ENCODE measurements around the gene USP49.
"Not testable (repeated sequence)": the region's sequence is repeated elsewhere in the genome, so short reads cannot be mapped to it uniquely, and the experiment has no call there.

The USP49 gene

GRCh38 chr6:41895300-41896233 is at the start of gene USP49:
Gene USP49, minus strand, starts transcription at chr6:41895375. Its CDS starts 88,392 bp downstream, at chr6:41806983.
- peak within 1 kb of the TSS; percentile 76 for H3K4me3 ChIP-seq (ENCODE audit: low read length)
- H3K9me3 ChIP-seq (ENCODE audit: control insufficient read depth, low read length): no peaks in the 10 kb centered on the region
- no peaks in the 10 kb centered on the region for H3K36me3 ChIP-seq (ENCODE audit: control insufficient read depth, insufficient read depth, low read length)
- H3K4me1 ChIP-seq (ENCODE audit: control insufficient read depth, insufficient read depth, low read length): no peaks in the 10 kb centered on the region
- H3K9ac ChIP-seq (ENCODE audit: low read length): peak within 1 kb of the TSS; percentile 77
- H3K27me3 ChIP-seq (ENCODE audit: control insufficient read depth, insufficient read depth, low read length): no peaks in the 10 kb centered on the region

DNA sequence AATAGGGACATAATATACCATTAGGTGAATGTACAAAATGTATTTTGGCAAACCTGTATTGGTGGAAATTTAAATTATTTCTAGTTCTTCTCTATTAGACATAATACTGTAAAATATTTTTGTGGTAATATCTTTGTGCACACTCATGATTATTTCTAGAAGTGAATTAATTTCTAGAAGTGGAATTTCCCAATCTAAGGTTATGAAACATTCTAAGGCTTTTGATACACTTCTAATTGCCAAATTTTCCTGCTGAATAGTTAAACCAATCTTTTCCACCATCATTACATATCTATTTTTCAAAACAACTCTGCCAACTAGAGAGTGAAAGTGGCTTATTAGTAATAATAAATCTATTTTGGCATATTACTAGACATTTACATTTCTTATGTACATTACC is 48.3 kb upstream of the USP49 start:
- Histone ChIP-seq H3K4me1 (ENCODE audit: control insufficient read depth, insufficient read depth, low read length) (peaks cover 26% of the 10 kb centered on the region), H3K4me3 (ENCODE audit: low read length) (no peak overlapping the region), H3K9ac (ENCODE audit: low read length) (no peak overlapping the region), H3K9me3 (ENCODE audit: control insufficient read depth, low read length) (no peaks in the 10 kb centered on the region), H3K27me3 (ENCODE audit: control insufficient read depth, insufficient read depth, low read length) (no peaks in the 10 kb centered on the region), H3K36me3 (ENCODE audit: control insufficient read depth, insufficient read depth, low read length) (no peaks in the 10 kb centered on the region)

GRCh38 chr6:41942882-41943281 is 47.7 kb upstream of the USP49 start:
- not testable (repeated sequence) for H3K36me3 ChIP-seq (ENCODE audit: control insufficient read depth, insufficient read depth, low read length); H3K9ac ChIP-seq (ENCODE audit: low read length); H3K4me3 ChIP-seq (ENCODE audit: low read length); H3K9me3 ChIP-seq (ENCODE audit: control insufficient read depth, low read length); H3K27me3 ChIP-seq (ENCODE audit: control insufficient read depth, insufficient read depth, low read length)
- H3K4me1 ChIP-seq (ENCODE audit: control insufficient read depth, insufficient read depth, low read length): peaks cover 29% of the 10 kb centered on the region

DNA sequence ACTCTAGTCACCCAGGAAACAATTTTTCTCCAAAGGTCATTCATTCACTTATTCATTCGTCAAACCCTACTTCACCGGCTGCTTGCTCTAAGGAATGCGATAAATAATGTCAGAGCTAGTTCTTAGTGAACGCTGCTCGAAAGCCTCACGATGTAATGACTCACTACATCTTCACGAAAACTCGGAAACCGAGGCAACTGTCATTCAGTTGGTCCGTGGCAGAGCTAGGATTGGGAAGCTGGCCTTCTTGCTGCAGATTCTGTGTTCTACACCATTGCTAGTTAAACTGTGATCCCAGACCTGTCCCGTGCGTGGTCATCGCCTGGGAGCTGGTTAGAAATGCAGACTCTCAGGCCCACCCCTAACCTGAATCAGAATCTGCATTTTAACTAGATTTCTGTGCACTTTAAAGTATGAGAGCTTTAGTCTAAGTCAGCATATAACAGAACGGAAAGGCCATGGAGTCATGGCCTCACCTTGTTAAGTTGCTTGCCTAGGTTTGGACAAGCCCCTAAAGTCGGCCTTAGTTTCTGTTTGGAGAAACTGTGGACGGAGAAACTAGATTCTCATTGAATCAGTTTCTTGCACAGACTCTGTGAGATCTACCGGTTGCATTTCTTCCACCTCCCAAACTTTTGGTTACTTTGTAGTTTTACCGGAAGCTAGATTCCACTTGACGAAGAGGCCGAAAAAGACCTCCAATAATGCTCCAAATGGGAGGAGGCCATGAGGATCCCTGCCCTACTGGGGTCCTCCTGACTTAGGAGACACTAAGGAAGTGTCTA is 47.1 kb upstream of the USP49 start:
- H3K9me3 ChIP-seq (ENCODE audit: control insufficient read depth, low read length): no peaks in the 10 kb centered on the region
- no peaks in the 10 kb centered on the region for H3K27me3 ChIP-seq (ENCODE audit: control insufficient read depth, insufficient read depth, low read length)
- H3K4me3 ChIP-seq (ENCODE audit: low read length): peak overlapping the region; percentile 16
- no peaks in the 10 kb centered on the region for H3K36me3 ChIP-seq (ENCODE audit: control insufficient read depth, insufficient read depth, low read length)
- peak overlapping the region; percentile 45 for H3K9ac ChIP-seq (ENCODE audit: low read length)
- peaks cover 35% of the 10 kb centered on the region for H3K4me1 ChIP-seq (ENCODE audit: control insufficient read depth, insufficient read depth, low read length)

GRCh38 chr6:41941280-41942066 is 46.3 kb upstream of the USP49 start, which contains the start of gene CCND3:
Gene CCND3, minus strand, starts transcription at chr6:41941808. Its CDS starts 159 bp downstream, at chr6:41941649.
- Histone ChIP-seq H3K36me3 (ENCODE audit: control insufficient read depth, insufficient read depth, low read length) (peaks cover 3% of the 10 kb centered on the region), H3K27me3 (ENCODE audit: control insufficient read depth, insufficient read depth, low read length) (no peaks in the 10 kb centered on the region), H3K4me3 (ENCODE audit: low read length) (peak within 1 kb of the TSS; percentile 74), H3K9me3 (ENCODE audit: control insufficient read depth, low read length) (no peaks in the 10 kb centered on the region), H3K4me1 (ENCODE audit: control insufficient read depth, insufficient read depth, low read length) (peaks cover 42% of the 10 kb centered on the region), H3K9ac (ENCODE audit: low read length) (peak within 1 kb of the TSS; percentile 68)

DNA sequence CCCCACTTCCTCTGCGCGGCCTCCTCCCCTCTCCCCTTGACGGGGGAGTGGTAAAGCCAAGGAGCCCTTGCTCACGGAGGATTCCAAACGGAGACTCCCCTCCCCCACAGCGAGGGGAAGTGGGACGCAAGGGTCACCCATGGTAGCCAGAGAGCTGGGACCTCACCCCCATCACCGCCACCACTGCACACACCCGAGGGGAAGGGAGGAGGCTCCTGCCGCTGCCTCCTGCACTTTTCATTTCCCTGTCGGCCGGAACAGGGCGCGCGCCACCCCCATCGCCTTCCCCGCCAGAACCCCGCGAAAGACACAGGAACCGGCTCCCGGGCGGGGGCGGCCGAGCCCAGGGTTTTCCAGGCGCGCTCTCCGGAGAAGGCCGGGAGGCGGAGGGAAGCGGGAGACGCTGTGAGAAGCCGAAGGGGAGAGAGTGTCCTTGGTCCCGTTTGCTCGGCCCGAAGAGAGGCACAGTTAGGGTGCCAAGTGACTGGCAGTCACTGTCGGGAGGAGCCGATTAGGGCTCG is 45.6 kb upstream of the USP49 start:
- H3K4me1 ChIP-seq (ENCODE audit: control insufficient read depth, insufficient read depth, low read length): peaks cover 46% of the 10 kb centered on the region
- H3K9me3 ChIP-seq (ENCODE audit: control insufficient read depth, low read length): no peaks in the 10 kb centered on the region
- H3K36me3 ChIP-seq (ENCODE audit: control insufficient read depth, insufficient read depth, low read length): peaks cover 10% of the 10 kb centered on the region
- peak overlapping the region; percentile 68 for H3K9ac ChIP-seq (ENCODE audit: low read length)
- peak overlapping the region; percentile 74 for H3K4me3 ChIP-seq (ENCODE audit: low read length)
- H3K27me3 ChIP-seq (ENCODE audit: control insufficient read depth, insufficient read depth, low read length): no peaks in the 10 kb centered on the region

DNA sequence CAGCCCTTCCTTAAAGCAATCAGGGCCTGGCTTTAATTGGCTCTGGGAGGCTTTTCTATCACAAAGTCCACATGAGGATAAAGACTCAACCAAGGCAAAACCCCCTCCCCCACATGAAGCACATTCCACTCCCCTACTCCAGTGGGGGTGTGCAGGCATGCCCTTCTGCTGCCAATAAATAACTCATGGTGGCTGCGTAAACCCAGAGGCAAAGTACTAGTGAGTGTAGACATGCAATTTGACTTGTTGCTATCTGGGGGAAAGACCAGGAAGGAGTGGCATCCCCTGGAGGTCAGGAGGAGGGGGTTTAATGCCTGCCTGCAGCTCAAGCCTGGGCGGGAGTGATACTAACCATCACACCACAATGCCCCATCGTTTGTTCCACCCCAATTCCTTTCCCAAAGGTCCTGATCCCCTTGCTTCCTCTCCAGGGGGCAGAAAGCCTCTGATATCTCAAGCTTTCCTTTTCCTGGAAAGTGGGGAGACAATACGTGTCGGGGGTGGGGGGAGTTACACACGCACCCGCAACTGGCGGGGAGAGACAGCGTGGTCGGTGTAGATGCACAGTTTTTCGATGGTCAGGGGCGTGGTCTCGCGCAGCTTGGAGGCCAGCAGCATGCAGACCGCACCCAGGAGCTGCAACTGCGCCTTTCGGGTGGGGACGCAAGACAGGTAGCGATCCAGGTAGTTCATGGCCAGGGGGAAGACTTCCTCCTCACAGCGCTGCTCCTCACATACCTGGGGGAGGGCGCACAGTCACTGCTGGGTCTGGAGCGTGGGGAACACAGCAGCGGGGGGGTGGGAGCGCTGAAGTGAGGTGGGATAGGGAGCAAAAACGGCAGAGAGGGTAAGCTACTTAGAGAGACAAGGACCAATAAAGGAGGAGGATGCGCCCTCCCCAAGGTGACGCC is 44.9 kb upstream of the USP49 start:
- Histone ChIP-seq H3K9ac (ENCODE audit: low read length) (peak overlapping the region; percentile 68), H3K36me3 (ENCODE audit: control insufficient read depth, insufficient read depth, low read length) (peaks cover 11% of the 10 kb centered on the region), H3K9me3 (ENCODE audit: control insufficient read depth, low read length) (no peaks in the 10 kb centered on the region), H3K4me1 (ENCODE audit: control insufficient read depth, insufficient read depth, low read length) (peaks cover 46% of the 10 kb centered on the region), H3K27me3 (ENCODE audit: control insufficient read depth, insufficient read depth, low read length) (no peaks in the 10 kb centered on the region), H3K4me3 (ENCODE audit: low read length) (peak overlapping the region; percentile 74)

DNA sequence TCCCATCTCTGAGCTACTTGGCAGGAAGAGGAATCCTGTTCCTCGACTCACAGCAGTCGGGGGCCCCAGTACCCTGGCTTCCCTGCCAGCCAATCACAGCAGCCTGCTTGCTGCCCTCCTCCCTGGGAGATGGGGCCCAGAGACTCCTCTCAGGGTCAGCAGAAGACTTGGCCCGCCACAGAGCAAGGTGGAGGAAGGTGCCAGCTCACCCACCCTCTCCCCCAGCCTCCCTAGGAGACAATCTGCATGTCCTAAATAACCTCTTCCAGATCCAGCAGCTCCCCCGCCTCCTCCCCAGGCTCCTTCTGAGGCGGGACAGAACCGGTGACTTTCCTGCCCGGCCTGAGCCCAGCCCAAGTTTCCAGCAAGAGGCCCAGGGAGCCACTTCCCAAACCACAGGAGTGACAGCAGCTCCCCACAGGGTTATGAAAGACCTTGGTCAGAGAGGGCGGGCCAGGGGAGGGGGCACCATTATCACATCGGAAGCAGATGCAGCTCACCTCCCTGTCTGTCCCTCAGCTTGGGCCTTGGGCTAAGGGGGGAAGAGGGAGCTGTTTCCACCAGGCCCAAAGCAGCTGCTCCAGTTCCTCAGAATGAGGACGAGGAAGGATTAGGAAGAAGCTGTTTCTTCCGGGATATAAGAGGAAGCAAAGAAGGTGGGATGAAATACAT is 44.1 kb upstream of the USP49 start:
- Histone ChIP-seq H3K4me3 (ENCODE audit: low read length) (no peak overlapping the region), H3K9ac (ENCODE audit: low read length) (no peak overlapping the region), H3K36me3 (ENCODE audit: control insufficient read depth, insufficient read depth, low read length) (peaks cover 15% of the 10 kb centered on the region), H3K27me3 (ENCODE audit: control insufficient read depth, insufficient read depth, low read length) (no peaks in the 10 kb centered on the region), H3K4me1 (ENCODE audit: control insufficient read depth, insufficient read depth, low read length) (peaks cover 46% of the 10 kb centered on the region), H3K9me3 (ENCODE audit: control insufficient read depth, low read length) (no peaks in the 10 kb centered on the region)

GRCh38 chr6:41938590-41939175 is 43.5 kb upstream of the USP49 start:
- no peak overlapping the region for H3K9ac ChIP-seq (ENCODE audit: low read length)
- H3K4me3 ChIP-seq (ENCODE audit: low read length): no peak overlapping the region
- peaks cover 15% of the 10 kb centered on the region for H3K36me3 ChIP-seq (ENCODE audit: control insufficient read depth, insufficient read depth, low read length)
- no peaks in the 10 kb centered on the region for H3K27me3 ChIP-seq (ENCODE audit: control insufficient read depth, insufficient read depth, low read length)
- no peaks in the 10 kb centered on the region for H3K9me3 ChIP-seq (ENCODE audit: control insufficient read depth, low read length)
- peaks cover 46% of the 10 kb centered on the region for H3K4me1 ChIP-seq (ENCODE audit: control insufficient read depth, insufficient read depth, low read length)

DNA sequence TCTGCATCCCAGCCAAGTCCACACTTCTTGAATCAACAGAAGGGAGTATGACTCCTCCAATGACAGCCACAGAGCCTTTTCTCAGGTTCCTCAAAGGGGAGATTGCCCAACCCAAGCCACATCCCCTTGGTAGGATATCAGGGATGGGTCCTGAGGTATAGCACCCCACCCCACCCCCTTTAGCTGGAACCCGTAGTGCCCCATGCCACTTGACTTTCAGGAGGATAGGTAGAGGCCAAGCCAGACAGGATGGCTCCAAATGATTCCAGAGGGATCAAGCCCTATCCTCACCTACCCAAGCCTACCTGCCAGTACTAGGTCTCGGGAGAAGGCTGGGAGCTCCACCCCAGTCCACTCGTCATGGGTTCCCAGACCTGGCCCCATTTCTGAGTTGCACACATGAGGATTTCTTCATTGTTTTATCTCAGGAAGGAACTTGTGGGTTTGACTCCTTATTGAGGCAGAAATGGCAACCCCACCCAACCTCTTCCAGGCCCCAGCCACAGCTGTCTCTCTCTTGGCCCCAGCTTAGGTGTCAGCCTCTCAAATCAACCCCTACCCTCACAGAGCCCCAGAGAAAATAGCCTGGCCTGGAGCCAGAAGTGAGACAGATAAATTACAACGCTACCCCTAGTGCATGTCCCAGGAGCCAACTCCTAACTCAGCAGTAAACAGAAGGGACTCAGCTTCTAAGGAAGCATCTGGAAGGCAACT is 42.8 kb upstream of the USP49 start:
- H3K4me1 ChIP-seq (ENCODE audit: control insufficient read depth, insufficient read depth, low read length): peaks cover 46% of the 10 kb centered on the region
- no peaks in the 10 kb centered on the region for H3K27me3 ChIP-seq (ENCODE audit: control insufficient read depth, insufficient read depth, low read length)
- no peak overlapping the region for H3K9ac ChIP-seq (ENCODE audit: low read length)

More for the DNA sequence above, 42.8 kb upstream of the USP49 start:
- Histone ChIP-seq H3K9me3 (ENCODE audit: control insufficient read depth, low read length) (no peaks in the 10 kb centered on the region), H3K36me3 (ENCODE audit: control insufficient read depth, insufficient read depth, low read length) (peaks cover 17% of the 10 kb centered on the region), H3K4me3 (ENCODE audit: low read length) (no peak overlapping the region)

Measured in mucosa of stomach (tissue), 1 donor.